ENCODE results near the gene CARNS1.

Gene CARNS1

GRCh38 chr11:67412495-67413179 lies 2.8 kb upstream of the CARNS1 start:
- no peak for DNase-seq (ENCODE audit: low read depth)
- no peak overlapping the region for H3K4me3 ChIP-seq (ENCODE audit: low read length)
- TF ChIP-seq CTCF (conservative IDR thresholded peaks at IDR 0.05; ENCODE audit: low read length) = no peak

- DNase-seq (ENCODE audit: low read depth) = no peak
- H3K4me3 ChIP-seq (ENCODE audit: low read length) = no peak overlapping the region
- no peak for TF ChIP-seq CTCF (conservative IDR thresholded peaks at IDR 0.05; ENCODE audit: low read length)
Observed at GRCh38 chr11:67413266-67413849, 2.1 kb upstream of the CARNS1 start.

GRCh38 chr11:67416416-67417335 lies 1.2 kb downstream of the CARNS1 start:
- DNase-seq (ENCODE audit: low read depth) = no peak
- H3K4me3 ChIP-seq (ENCODE audit: low read length) = no peak overlapping the region
- TF ChIP-seq CTCF (conservative IDR thresholded peaks at IDR 0.05; ENCODE audit: low read length) = no peak

GRCh38 chr11:67417425-67417824 lies 1.9 kb downstream of the CARNS1 start:
- no peak overlapping the region for H3K4me3 ChIP-seq (ENCODE audit: low read length)
- no peak for DNase-seq (ENCODE audit: low read depth)
- TF ChIP-seq CTCF (conservative IDR thresholded peaks at IDR 0.05; ENCODE audit: low read length) = no peak

- H3K4me3 ChIP-seq (ENCODE audit: low read length) = no peak overlapping the region
- no peak for TF ChIP-seq CTCF (conservative IDR thresholded peaks at IDR 0.05; ENCODE audit: low read length)
- DNase-seq (ENCODE audit: low read depth) = no peak
Observed at GRCh38 chr11:67418476-67419281, 3.2 kb downstream of the CARNS1 start.

- no peak for TF ChIP-seq CTCF (conservative IDR thresholded peaks at IDR 0.05; ENCODE audit: low read length)
- no peak for DNase-seq (ENCODE audit: low read depth)
- H3K4me3 ChIP-seq (ENCODE audit: low read length) = no peak overlapping the region
Observed at GRCh38 chr11:67419325-67420049, 4.0 kb downstream of the CARNS1 start.
